Measurements from ENCODE around the gene HDAC4. TPM values are rescaled to one million over a fixed set of nuclear protein-coding genes. Genes with fewer than 3 reads are reported as not detected.

The HDAC4 gene
- total RNA-seq, 1 experiment from 2014 or later, result 47.6 TPM

GRCh38 chr2:239312741-239313667 lies 87.8 kb downstream of the HDAC4 start:
- ChIA-PET RAD21 (ENCODE audit: low non-redundant PET in 1 of 2, low total read pairs in 2 of 2, uncharacterized antibody in 2 of 2, unreplicated experiment in 2 of 2) (no interaction called here), POLR2A (no interaction called here), CTCF (no interaction called here)
- Histone ChIP-seq H3K27me3 (ENCODE audit: insufficient read depth, low read length) (no peaks in the 10 kb centered on the region), H3K27ac (ENCODE audit: low read depth, low read length) (no peak overlapping the region), H3K36me3 (ENCODE audit: control insufficient read depth in 1 of 2, insufficient read depth in 2 of 2, low read length in 2 of 2) (no peaks in the 10 kb centered on the region), H3K9me2 (ENCODE audit: insufficient read depth) (no peaks in the 10 kb centered on the region), H3K4me1 (ENCODE audit: control insufficient read depth in 1 of 2, insufficient read depth in 2 of 2, low read length in 2 of 2) (peaks cover 0 to 7% of the 10 kb centered on the region in 2 experiments; a peak in 2 of 4 replicates), H4K20me1 (ENCODE audit: insufficient read depth) (no peaks in the 10 kb centered on the region), H3K4me2 (ENCODE audit: low read length) (no peak overlapping the region), H3K4me3 (replicated peaks in 1 of 2; ENCODE audit: low read depth in 1 of 2, low read length in 2 of 2) (no peak overlapping the region), H2AFZ (ENCODE audit: low read depth, low read length, poor library complexity, severe bottlenecking) (no peak overlapping the region), H3K9ac (ENCODE audit: low read length) (no peak overlapping the region), H3K79me2 (ENCODE audit: insufficient read depth, low read length) (peaks cover 16% of the 10 kb centered on the region; the same call in 1 of the 2 replicates), H3K9me3 (ENCODE audit: control insufficient read depth in 1 of 2, insufficient read depth in 1 of 2, low read depth in 1 of 2, low read length in 2 of 2) (no peaks in the 10 kb centered on the region)
- DNase-seq (ENCODE audit: low read depth, low spot score) (no peak), ATAC-seq (no peak)
- TF ChIP-seq EZH2phosphoT487 (IDR thresholded peaks at IDR 0.05; ENCODE audit: borderline replicate concordance) (no peak), CBX3 (IDR thresholded peaks at IDR 0.05; ENCODE audit: low read depth) (no peak), POLR2AphosphoS5 (IDR thresholded peaks at IDR 0.05; ENCODE audit: low read depth, low read length) (no peak), FOSL1 (IDR thresholded peaks at IDR 0.05; ENCODE audit: low read depth) (no peak), SRF (IDR thresholded peaks at IDR 0.05; ENCODE audit: low read depth) (no peak), MAX (IDR thresholded peaks at IDR 0.05) (no peak), SP1 (IDR thresholded peaks at IDR 0.05; ENCODE audit: low read depth) (no peak), JUND (IDR thresholded peaks at IDR 0.05) (no peak)
- no TSS peak for BruUV-seq (replicated peaks)
- intact Hi-C loops (cut with micrococcal nuclease), result no loop called here

- H3K9me2 ChIP-seq (ENCODE audit: insufficient read depth), result no peaks in the 10 kb centered on the region
- BruUV-seq (replicated peaks), result no TSS peak
- no peak for TF ChIP-seq RAD21 (IDR thresholded peaks at IDR 0.05; ENCODE audit: low read depth)
- no peak for TF ChIP-seq EGR1 (IDR thresholded peaks at IDR 0.05; ENCODE audit: low read depth)
- TF ChIP-seq ATF3 (IDR thresholded peaks at IDR 0.05), result no peak
- no peak for TF ChIP-seq FOSL1 (IDR thresholded peaks at IDR 0.05; ENCODE audit: low read depth)
- no peak for TF ChIP-seq ZFX (IDR thresholded peaks at IDR 0.05)
- TF ChIP-seq SP1 (IDR thresholded peaks at IDR 0.05; ENCODE audit: low read depth), result no peak
- no peak for TF ChIP-seq ELF1 (IDR thresholded peaks at IDR 0.05; ENCODE audit: borderline replicate concordance, low read depth)
- TF ChIP-seq EZH2 (IDR thresholded peaks at IDR 0.05), result no peak
- no peak for TF ChIP-seq REST (IDR thresholded peaks at IDR 0.05; ENCODE audit: low read depth)
- no peak for TF ChIP-seq SIN3A (IDR thresholded peaks at IDR 0.05; ENCODE audit: low read depth)
- TF ChIP-seq CBX3 (IDR thresholded peaks at IDR 0.05; ENCODE audit: low read depth), result no peak
- TF ChIP-seq SRF (IDR thresholded peaks at IDR 0.05; ENCODE audit: low read depth), result no peak
- TF ChIP-seq MAX (IDR thresholded peaks at IDR 0.05), result no peak
- TF ChIP-seq EZH2phosphoT487 (IDR thresholded peaks at IDR 0.05; ENCODE audit: borderline replicate concordance), result no peak
- no peak for TF ChIP-seq YY1 (IDR thresholded peaks at IDR 0.05; ENCODE audit: extremely low read depth, insufficient replicate concordance, low read depth, low read length)
These were observed 88.7 kb downstream of the HDAC4 start for GRCh38 chr2:239312081-239312511.

More at GRCh38 chr2:239312081-239312511, 88.7 kb downstream of the HDAC4 start:
- ChIA-PET CTCF (no interaction called here), RAD21 (ENCODE audit: low non-redundant PET in 1 of 2, low total read pairs in 2 of 2, uncharacterized antibody in 2 of 2, unreplicated experiment in 2 of 2) (no interaction called here), POLR2A (no interaction called here)
- Histone ChIP-seq H3K9me3 (ENCODE audit: control insufficient read depth in 1 of 2, insufficient read depth in 1 of 2, low read depth in 1 of 2, low read length in 2 of 2) (no peaks in the 10 kb centered on the region), H3K4me2 (ENCODE audit: low read length) (no peak overlapping the region), H3K4me1 (ENCODE audit: control insufficient read depth in 1 of 2, insufficient read depth in 2 of 2, low read length in 2 of 2) (peaks cover 0 to 4% of the 10 kb centered on the region in 2 experiments; a peak in 1 of 4 replicates), H4K20me1 (ENCODE audit: insufficient read depth) (no peaks in the 10 kb centered on the region), H3K36me3 (ENCODE audit: control insufficient read depth in 1 of 2, insufficient read depth in 2 of 2, low read length in 2 of 2) (no peaks in the 10 kb centered on the region), H2AFZ (ENCODE audit: low read depth, low read length, poor library complexity, severe bottlenecking) (no peak overlapping the region), H3K9ac (ENCODE audit: low read length) (no peak overlapping the region), H3K79me2 (ENCODE audit: insufficient read depth, low read length) (peaks cover 17% of the 10 kb centered on the region; the same call in 1 of the 2 replicates), H3K27me3 (ENCODE audit: insufficient read depth, low read length) (no peaks in the 10 kb centered on the region), H3K27ac (ENCODE audit: low read depth, low read length) (no peak overlapping the region), H3K4me3 (replicated peaks in 1 of 2; ENCODE audit: low read depth in 1 of 2, low read length in 2 of 2) (no peak overlapping the region)
- no peak for ATAC-seq
- intact Hi-C loops (cut with micrococcal nuclease), result no loop called here
- no peak for DNase-seq (ENCODE audit: low read depth, low spot score)
